Mesendoderm (in vitro differentiated cells): ENCODE data around the gene PLEKHB2.
"Not testable (repeated sequence)": the region's sequence is repeated elsewhere in the genome, so short reads cannot be mapped to it uniquely, and the experiment has no call there.

Source experiments
- DNase-seq: peaks from one replicate; pipeline ENCODE4 v3.0.0; 2013
- H2AK5ac ChIP-seq: 2 replicates; pipeline ENCODE4 v1.6.1; 2013; ENCODE audit warnings: low read length, inconsistent platforms
- H2BK120ac ChIP-seq: 2 replicates; pipeline ENCODE4 v1.6.1; 2013; ENCODE audit warnings: low read depth, mild to moderate bottlenecking, low read length, moderate library complexity, mixed read lengths
- H2BK15ac ChIP-seq: replicated peaks from 2 replicates; pipeline ENCODE4 v1.6.1; 2013; ENCODE audit warnings: low read depth, mild to moderate bottlenecking, moderate library complexity
- H2BK5ac ChIP-seq: 2 replicates; pipeline ENCODE4 v1.6.1; 2013; ENCODE audit warnings: low read length, inconsistent platforms
- H3K18ac ChIP-seq: 2 replicates; pipeline ENCODE4 v1.6.1; 2013; ENCODE audit warnings: mild to moderate bottlenecking, low read length, mixed read lengths
- H3K23ac ChIP-seq: one replicate; pipeline ENCODE4 v1.6.1; 2013; ENCODE audit warnings: low read length
- H3K27ac ChIP-seq: 2 replicates; pipeline ENCODE4 v1.5.1; 2013; ENCODE audit warnings: low read depth, mild to moderate bottlenecking, inconsistent platforms, low read length, moderate library complexity
- H3K27me3 ChIP-seq: 2 replicates; pipeline ENCODE4 v1.6.1; 2013; ENCODE audit warnings: low read length, control low read depth, mild to moderate bottlenecking, inconsistent platforms; ENCODE audit not compliant: insufficient read depth, poor library complexity
- H3K36me3 ChIP-seq: 2 replicates; pipeline ENCODE4 v1.6.1; 2013; ENCODE audit warnings: low read length, inconsistent platforms; ENCODE audit not compliant: control insufficient read depth, insufficient read depth
- H3K4ac ChIP-seq: one replicate; pipeline ENCODE4 v1.6.1; 2013; ENCODE audit warnings: low read depth, mild to moderate bottlenecking, low read length, moderate library complexity
- H3K4me1 ChIP-seq: 2 replicates; pipeline ENCODE4 v1.6.1; 2013; ENCODE audit warnings: low read depth, low read length, inconsistent platforms; ENCODE audit not compliant: control insufficient read depth
- H3K4me2 ChIP-seq: 2 replicates; pipeline ENCODE4 v1.6.1; 2013; ENCODE audit warnings: low read length
- H3K4me3 ChIP-seq: 2 replicates; pipeline ENCODE4 v1.5.1; 2013; ENCODE audit warnings: mild to moderate bottlenecking, low read length
- H3K56ac ChIP-seq: one replicate; pipeline ENCODE4 v1.6.1; 2013; ENCODE audit warnings: low read length
- H3K79me1 ChIP-seq: 2 replicates; pipeline ENCODE4 v1.6.1; 2013; ENCODE audit warnings: low read length, inconsistent platforms
- H3K79me2 ChIP-seq: 2 replicates; pipeline ENCODE4 v1.6.1; 2013; ENCODE audit warnings: mild to moderate bottlenecking, low read length; ENCODE audit not compliant: control insufficient read depth, insufficient read depth
- H3K9ac ChIP-seq: 2 replicates; pipeline ENCODE4 v1.6.1; 2013; ENCODE audit warnings: low read length, inconsistent platforms
- H4K5ac ChIP-seq: one replicate; pipeline ENCODE4 v1.6.1; 2013; ENCODE audit warnings: low read length
- H4K8ac ChIP-seq: one replicate; pipeline ENCODE4 v1.6.1; 2013; ENCODE audit warnings: low read depth, mild to moderate bottlenecking, control low read depth, low read length, moderate library complexity
- WGBS: extraction: QIAGEN DNeasy Blood & Tissue Kit; methylation state at CpG from one replicate; pipeline ENCODE4 v1.1.7; 2013; ENCODE audit warnings: low lambda C conversion rate, missing lambda C conversion rate; ENCODE audit not compliant: insufficient coverage; ENCODE audit errors: extremely low coverage; 5-methylcytosine and 5-hydroxymethylcytosine counted together

PLEKHB2 gene

GRCh38 chr2:131104487-131105155, 515 bp upstream of the PLEKHB2 start:
- DNase-seq: peak; percentile 27
- peak overlapping the region; percentile 86 for H3K27ac ChIP-seq

GRCh38 chr2:131105950-131106801, 1.0 kb downstream of the PLEKHB2 start:
- Histone ChIP-seq H3K18ac (no peak overlapping the region), H3K36me3 (no peaks in the 10 kb centered on the region), H3K27me3 (no peaks in the 10 kb centered on the region), H3K4me3 (peak overlapping the region; percentile 84), H3K79me1 (peaks cover 16% of the 10 kb centered on the region), H2AK5ac (no peak overlapping the region), H3K56ac (peak overlapping the region; percentile 93), H3K4me1 (peaks cover 8% of the 10 kb centered on the region), H2BK5ac (no peak overlapping the region), H3K79me2 (peaks cover 52% of the 10 kb centered on the region), H3K4ac (no peak overlapping the region), H2BK120ac (no peak overlapping the region), H3K23ac (peak overlapping the region; percentile 29), H4K5ac (no peak overlapping the region), H4K8ac (no peak overlapping the region), H3K27ac (peak overlapping the region; percentile 45), H3K4me2 (peak overlapping the region; percentile 70), H2BK15ac (no peak overlapping the region), H3K9ac (peak overlapping the region; percentile 87)
- peak; percentile 67 for DNase-seq
- no CpG with 5 or more reads among the region's 19 CpGs for WGBS

More at GRCh38 chr2:131104487-131105155, 515 bp upstream of the PLEKHB2 start:
- peaks cover 14% of the 10 kb centered on the region for H3K79me1 ChIP-seq
- H2BK5ac ChIP-seq: peak overlapping the region; percentile 84
- H3K79me2 ChIP-seq: peaks cover 41% of the 10 kb centered on the region
- H3K18ac ChIP-seq: peak overlapping the region; percentile 89
- peak overlapping the region; percentile 88 for H3K56ac ChIP-seq
- no peak overlapping the region for H2BK15ac ChIP-seq
- no peak overlapping the region for H3K4me3 ChIP-seq
- WGBS: no CpG with 5 or more reads among the region's 20 CpGs
- no peaks in the 10 kb centered on the region for H3K36me3 ChIP-seq
- peak overlapping the region; percentile 83 for H3K23ac ChIP-seq
- peak overlapping the region; percentile 78 for H4K5ac ChIP-seq
- H3K27me3 ChIP-seq: no peaks in the 10 kb centered on the region
- H2AK5ac ChIP-seq: no peak overlapping the region
- no peak overlapping the region for H4K8ac ChIP-seq
- H3K4ac ChIP-seq: peak overlapping the region; percentile 85
- peak overlapping the region; percentile 67 for H3K9ac ChIP-seq
- H3K4me1 ChIP-seq: peaks cover 8% of the 10 kb centered on the region
- H3K4me2 ChIP-seq: peak overlapping the region; percentile 24
- H2BK120ac ChIP-seq: no peak overlapping the region

GRCh38 chr2:131112529-131112928, 7.4 kb downstream of the PLEKHB2 start:
- Histone ChIP-seq H3K18ac (no peak overlapping the region), H2BK120ac (no peak overlapping the region), H4K5ac (no peak overlapping the region), H4K8ac (no peak overlapping the region), H3K79me2 (peaks cover 71% of the 10 kb centered on the region), H3K56ac (no peak overlapping the region), H2BK5ac (no peak overlapping the region), H3K4me2 (no peak overlapping the region), H2BK15ac (no peak overlapping the region), H3K4ac (no peak overlapping the region), H3K36me3 (no peaks in the 10 kb centered on the region), H3K79me1 (peaks cover 20% of the 10 kb centered on the region), H3K4me3 (no peak overlapping the region), H2AK5ac (no peak overlapping the region), H3K9ac (no peak overlapping the region), H3K27ac (no peak overlapping the region), H3K27me3 (no peaks in the 10 kb centered on the region), H3K23ac (no peak overlapping the region), H3K4me1 (peaks cover 2% of the 10 kb centered on the region)
- no peak for DNase-seq
- WGBS: no CpG with 5 or more reads among the region's 2 CpGs

GRCh38 chr2:131113566-131114227, 8.6 kb downstream of the PLEKHB2 start:
- H3K56ac ChIP-seq: no peak overlapping the region
- H2BK5ac ChIP-seq: no peak overlapping the region
- no peaks in the 10 kb centered on the region for H3K27me3 ChIP-seq
- H3K4me1 ChIP-seq: peaks cover 2% of the 10 kb centered on the region
- no peak for DNase-seq
- H3K27ac ChIP-seq: no peak overlapping the region
- no CpG with 5 or more reads among the region's 7 CpGs for WGBS
- no peaks in the 10 kb centered on the region for H3K36me3 ChIP-seq
- H3K9ac ChIP-seq: no peak overlapping the region
- H3K79me2 ChIP-seq: peaks cover 70% of the 10 kb centered on the region
- no peak overlapping the region for H3K4me3 ChIP-seq
- H3K18ac ChIP-seq: no peak overlapping the region
- no peak overlapping the region for H3K4ac ChIP-seq
- no peak overlapping the region for H3K4me2 ChIP-seq
- H2BK15ac ChIP-seq: no peak overlapping the region
- no peak overlapping the region for H2AK5ac ChIP-seq
- H4K8ac ChIP-seq: no peak overlapping the region
- H4K5ac ChIP-seq: no peak overlapping the region
- H3K79me1 ChIP-seq: peaks cover 24% of the 10 kb centered on the region
- no peak overlapping the region for H2BK120ac ChIP-seq
- no peak overlapping the region for H3K23ac ChIP-seq

- not testable (repeated sequence) for H3K4me3 ChIP-seq, DNase-seq, H2AK5ac ChIP-seq, H4K5ac ChIP-seq, H3K27ac ChIP-seq, H3K36me3 ChIP-seq, H3K56ac ChIP-seq, H3K4me1 ChIP-seq, H3K9ac ChIP-seq, H2BK5ac ChIP-seq, H2BK120ac ChIP-seq, H3K27me3 ChIP-seq, H3K4ac ChIP-seq, H4K8ac ChIP-seq, H2BK15ac ChIP-seq, H3K23ac ChIP-seq, H3K18ac ChIP-seq, H3K4me2 ChIP-seq
- H3K79me1 ChIP-seq: peaks cover 27% of the 10 kb centered on the region
- no CpG with 5 or more reads among the region's 3 CpGs for WGBS
- H3K79me2 ChIP-seq: peaks cover 70% of the 10 kb centered on the region
Observed at GRCh38 chr2:131114950-131115349, 9.8 kb downstream of the PLEKHB2 start.
